HT-29 (cell line): ENCODE measurements around the gene STX7. TPM values are rescaled to one million over a fixed set of nuclear protein-coding genes. Genes with fewer than 3 reads are reported as not detected.

ENCODE experiments used
- DNase-seq: peaks from one replicate; pipeline ENCODE4 v3.0.0-alpha.2; 2015; ENCODE audit warnings: low spot score
- total RNA-seq: library from RNA; depleted of rRNA; stranded (reverse); fragments of >200 nt; shearing (Covaris generic); gene quantifications from 2 replicates; pipeline ENCODE4 v1.2.3, GENCODE V29; 2014

The STX7 gene
- total RNA-seq, 1 experiment from 2014 or later, result 20.9 TPM

DNA sequence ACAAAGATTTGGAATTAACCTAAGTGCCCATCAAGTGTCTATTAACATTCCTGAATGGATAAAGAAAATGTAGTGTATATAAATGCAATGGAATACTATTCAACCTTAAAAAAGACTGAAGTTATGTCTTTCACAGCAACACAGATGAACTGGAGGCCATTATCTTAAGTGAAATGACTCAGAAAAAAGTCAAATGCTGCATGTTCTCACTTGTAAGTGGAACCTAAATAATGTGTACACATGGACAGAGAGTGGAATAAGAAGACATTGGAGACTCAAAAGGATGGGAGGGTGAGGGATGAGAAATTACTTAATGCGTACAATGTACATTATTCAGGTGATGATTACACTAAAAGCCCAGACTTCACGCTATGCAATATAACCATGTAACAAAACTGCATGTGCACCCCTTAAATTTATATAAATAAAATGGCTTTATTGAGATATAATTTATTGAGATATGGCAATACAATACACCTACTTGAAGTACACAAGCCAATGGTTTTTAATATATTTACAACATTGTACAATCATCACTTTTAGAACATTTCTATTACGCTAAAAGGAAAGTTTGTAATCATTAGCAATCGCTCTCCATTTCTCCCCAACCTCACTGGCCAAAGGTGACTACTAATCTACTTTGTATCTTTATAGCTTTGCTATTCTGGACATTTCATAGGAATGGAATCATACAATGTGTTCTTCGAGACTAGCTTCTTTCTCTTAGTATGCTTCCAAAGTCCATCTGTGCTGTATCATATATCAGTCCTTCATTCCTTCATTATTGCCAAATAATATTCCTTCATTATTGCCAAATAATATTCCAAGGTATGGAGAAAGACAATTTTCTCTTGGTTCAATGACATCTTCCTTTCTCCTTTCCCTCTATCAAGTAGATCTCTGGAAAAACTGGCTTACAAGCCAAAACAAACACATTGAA, 5.8 kb downstream of the STX7 start:
- no peak for DNase-seq

DNA sequence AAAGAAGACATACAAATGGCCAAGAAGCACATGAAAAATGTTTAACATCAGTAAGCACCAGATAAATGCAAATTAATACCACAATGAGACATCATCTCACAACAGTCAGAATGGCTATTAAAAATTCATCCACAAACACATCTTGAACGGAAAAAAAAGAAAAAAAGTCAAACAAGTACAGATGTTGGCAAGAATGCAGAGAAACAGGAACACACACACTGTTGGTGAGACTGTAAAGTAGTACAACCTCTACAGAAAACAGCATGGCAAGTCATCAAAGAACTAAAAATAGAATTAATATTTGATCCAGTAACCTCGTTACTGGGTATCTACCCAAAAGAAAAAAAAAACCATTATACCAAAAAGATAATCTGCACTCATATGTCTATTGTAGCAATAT, 6.5 kb downstream of the STX7 start:
- no peak for DNase-seq

DNA sequence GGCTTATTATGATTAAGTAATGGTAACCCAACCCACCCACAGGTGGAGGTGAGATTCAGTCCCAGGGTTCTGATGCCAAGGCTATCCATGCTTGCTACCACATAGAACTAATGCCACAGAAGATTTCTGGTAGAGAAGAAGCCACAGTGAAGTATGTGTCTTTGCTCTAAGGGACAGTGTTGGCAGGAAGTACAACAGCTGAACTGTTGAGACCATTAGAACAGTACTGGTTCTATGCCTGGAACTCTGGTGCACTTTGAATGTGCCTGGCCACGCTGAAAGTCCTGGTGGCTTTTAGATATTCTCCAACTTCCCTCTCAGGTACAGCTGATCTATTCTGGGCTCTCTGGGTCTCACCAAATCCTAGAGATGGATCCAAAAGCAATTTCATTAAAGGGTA, 7.8 kb downstream of the STX7 start:
- no peak for DNase-seq

DNA sequence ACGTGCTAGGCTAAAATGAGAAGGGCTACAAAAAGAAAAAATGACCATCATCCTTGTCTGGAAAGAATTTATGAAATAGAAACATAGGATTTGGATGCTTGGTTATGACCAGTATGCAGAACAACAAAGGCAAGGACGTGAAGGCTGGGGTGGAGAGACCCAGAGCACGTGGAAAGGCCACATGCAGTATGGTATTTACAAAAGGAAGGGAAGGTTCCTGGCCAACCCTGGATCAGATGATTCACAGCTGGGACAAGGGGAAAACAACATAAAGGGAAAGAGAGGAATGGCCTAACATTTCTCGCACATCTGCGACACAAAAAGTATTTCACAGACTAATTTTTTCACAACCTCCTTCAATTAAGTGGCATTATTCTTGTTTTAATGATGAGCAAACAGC, 8.2 kb downstream of the STX7 start:
- DNase-seq, result no peak

DNA sequence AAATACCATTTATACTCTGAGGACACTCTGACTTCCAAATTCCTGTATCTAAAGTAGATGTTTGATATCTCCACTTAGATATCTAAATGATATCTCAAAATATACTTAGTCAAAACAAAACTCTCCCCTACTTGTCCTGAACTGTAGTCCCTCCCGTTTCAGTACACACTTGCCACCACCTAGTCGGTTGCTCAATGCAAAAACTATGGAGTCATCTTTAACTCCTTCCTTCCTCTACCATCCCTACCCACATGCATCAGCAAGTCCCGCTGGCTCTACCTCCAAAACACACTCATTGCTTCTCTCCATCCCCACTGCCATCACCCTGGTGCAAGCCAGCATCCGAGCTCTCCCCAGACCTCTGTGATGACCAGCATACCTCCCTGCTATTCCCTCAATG, 13.2 kb downstream of the STX7 start:
- DNase-seq, result no peak

DNA sequence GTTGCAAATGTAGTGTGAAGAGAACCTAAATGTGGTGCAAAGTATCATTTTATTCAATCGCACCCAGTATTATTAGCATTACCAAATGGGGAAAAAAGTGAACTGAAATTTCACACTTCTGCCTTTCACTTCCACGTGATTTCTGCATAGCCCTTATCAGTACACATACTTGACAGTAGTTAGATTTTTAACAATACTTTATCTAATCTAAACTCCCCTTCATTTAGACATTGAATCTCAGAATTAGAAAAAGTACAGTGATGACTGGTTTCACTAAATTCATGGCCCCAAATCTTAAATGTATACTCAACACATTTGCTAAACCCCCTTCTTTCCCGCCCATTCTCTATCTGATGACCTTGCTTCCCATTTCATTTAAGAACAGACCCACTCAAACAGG, 14.3 kb downstream of the STX7 start:
- no peak for DNase-seq

DNA sequence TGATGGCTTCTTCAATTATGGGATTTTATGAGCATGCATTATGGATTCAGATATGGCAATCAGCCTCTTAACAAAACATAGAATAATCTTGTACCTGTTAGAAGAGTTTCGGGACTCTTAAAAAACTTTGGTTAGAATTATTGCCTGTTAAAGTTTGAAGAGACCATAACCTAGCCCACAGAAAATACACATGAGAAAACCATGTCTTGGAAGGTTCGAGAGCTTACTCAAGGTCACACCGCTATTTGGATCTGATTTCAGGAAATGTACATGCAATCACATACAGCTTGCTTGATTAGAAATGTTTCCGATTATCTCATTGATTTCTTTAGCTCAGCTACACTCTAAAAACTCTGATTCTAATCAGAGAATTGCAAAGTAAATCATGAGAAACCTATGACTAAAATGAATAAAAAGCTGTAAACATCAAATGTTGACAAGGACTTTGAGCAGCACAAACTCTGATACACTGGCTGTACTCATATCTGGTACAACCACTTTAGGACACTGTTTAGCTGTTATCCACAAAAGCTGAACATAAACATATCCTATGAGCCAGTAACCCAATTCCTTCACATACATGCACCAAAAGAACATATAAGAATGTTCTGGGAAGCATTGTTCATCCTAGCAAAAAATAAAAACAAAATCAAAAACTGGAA, 16.3 kb downstream of the STX7 start:
- no peak for DNase-seq

DNA sequence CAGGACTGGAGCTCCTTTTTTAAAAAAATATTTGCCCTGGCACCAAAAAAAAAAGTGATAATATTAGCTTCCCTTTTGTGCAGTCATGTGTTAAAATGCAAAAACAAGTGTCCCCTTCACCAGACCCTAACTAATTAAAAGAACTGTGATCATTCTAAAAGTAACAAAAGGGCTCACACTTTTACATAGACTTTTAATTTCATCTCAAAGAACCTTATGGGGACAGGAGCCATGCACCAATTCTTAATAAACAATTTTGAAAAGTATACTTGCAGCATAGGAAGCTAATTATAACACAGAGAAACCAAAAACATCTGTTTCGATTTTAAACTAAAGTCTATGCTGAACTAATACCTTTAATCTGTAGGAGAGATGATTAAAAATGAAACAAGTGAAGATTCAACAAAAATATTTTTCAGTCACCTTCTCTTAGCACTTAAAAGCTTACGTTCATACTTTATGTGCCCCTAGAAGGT, 17.3 kb downstream of the STX7 start:
- DNase-seq, result no peak

DNA sequence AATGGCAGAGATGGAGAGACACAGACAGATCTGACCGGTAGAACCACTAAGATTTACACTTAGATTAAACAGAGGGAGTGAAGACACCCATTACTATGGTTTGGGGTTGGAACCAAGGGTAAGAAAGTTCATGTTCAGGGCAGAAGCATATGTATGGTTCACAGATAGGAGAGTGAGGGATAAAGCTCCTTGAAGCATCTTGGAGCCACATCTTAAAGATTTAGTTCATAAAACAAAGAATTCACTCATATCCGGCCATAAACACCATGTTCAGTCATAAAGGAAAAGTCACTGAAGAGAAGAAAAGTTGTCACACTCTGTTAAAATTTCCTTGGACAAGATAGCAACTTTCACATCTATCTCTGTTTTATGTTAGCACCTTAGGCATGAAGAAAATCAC, 18.0 kb downstream of the STX7 start:
- no peak for DNase-seq

DNA sequence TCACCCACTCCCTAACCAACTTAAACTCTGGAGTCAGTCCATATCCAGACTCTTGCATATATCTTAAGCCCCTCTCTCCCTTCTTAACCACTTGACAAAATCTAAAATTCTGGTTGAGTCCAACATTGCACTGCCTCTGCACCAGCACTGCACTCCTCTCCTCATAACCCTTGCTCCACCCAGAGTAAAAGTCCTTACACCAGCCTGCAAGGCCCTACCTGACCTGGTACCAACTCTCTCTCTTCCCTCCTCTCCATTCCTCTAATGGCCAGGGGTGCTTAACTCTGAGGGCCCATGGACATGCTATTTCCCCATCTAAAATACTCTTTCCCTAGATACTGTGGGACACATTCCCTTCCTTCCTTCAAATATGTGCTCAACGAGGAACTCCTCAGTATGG, 21.0 kb downstream of the STX7 start:
- no peak for DNase-seq

DNA sequence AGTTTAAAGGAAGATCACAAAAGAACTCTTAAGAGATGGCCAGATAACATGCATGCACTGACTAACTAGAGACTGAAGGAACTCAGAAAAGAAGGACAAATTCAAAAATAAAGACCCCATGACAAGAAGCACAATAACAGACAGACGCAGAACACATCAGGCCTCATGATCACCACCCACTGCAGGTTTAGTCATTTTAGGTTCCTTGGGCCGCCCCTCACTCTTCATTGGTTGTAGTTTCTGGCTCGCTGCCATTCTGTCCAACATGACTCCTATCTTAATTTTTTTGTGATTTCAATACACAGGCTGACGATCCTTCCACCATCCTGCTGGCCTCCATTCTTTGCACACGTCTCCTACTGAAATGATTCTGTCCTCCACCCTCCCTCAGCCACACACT, 21.6 kb downstream of the STX7 start:
- DNase-seq, result no peak

DNA sequence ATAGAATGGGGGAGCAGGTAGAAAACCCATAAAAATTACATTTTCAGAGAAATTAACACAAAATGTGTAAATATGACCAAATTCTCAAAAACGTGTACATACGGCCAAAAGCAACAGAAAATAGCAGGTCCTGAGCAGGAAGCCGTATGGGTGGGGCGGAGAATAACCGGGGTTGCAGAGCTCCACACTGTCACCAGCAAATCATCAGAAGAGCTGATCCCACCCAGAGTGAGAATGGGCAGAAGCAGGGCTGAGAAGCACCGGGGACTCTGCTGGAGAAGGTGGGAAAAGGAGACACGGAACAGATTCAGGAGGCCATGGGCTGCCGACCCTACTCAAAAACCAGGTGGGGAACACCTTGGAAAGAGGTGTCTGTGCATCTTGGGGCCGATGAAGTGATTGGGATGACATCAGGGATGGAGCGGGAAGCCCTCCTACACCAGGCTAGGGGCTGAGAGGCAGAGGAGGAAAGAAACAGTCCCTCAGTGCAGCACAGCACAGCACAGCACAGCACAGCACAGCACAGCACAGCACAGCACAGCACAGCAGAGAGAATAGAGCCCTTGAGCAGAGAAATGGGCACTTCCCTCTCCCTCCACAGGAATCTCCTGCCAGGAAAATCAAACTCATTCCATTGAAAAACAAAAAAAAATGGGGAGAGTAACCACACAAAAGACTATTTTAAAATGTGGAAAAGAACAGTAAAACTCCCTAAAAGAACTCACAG, 22.3 kb downstream of the STX7 start:
- no peak for DNase-seq

DNA sequence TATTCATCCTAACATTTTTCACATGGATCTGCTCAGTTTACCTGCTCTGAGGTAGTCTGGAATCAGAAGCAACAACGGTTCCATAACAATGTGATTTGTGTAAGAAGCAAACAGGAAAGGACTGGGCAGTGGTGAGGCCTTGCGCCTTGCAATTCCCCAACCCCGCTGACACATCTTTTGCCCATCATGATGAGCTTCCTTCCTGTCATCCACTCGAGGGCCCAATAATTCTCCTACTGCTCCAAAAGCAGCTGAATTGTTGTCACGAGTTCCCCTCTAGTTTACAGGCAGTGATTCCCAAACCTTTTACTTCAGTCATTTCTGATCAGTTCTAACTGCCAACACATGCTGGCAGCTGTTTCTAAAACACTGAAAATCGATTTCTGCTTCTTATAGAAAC, 22.9 kb downstream of the STX7 start:
- no peak for DNase-seq

DNA sequence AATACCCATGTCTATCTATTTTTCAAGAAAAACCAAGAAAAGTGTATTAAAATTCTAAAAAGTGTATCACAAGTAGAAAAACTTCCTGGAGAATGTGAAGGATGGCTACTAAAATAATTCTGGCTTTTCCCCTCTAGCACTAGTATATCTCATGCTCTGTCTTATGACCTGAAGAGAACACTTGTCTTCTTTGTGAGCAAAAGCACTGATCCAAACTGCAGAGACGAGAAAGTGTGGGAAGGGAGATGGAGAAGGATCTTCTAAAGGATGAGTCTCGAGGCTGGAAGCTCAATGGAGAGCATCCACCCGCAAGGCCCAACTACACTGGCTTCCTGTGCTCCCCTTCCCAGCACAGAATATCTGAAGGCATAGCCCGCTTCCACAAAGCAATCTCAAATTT, 23.5 kb downstream of the STX7 start:
- DNase-seq, result no peak

DNA sequence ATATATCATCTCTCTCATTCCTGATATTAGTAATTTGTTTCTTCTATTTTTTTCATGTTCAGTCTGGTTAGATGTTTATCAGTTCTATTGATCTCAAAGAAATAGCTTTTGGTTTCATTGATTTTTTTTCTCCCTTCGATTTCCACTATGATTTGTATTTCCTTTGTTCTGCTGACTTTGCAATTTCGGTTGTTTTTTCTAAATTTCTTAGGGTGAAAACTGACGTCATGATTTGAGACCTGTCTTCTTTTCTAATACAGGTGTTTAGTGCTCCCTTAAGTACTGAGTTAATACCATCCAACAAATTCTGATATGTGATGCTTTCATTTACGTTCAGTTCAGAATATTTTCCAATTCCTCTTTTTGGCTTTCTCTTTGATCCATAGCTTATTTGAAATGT, 25.2 kb downstream of the STX7 start:
- no peak for DNase-seq

DNA sequence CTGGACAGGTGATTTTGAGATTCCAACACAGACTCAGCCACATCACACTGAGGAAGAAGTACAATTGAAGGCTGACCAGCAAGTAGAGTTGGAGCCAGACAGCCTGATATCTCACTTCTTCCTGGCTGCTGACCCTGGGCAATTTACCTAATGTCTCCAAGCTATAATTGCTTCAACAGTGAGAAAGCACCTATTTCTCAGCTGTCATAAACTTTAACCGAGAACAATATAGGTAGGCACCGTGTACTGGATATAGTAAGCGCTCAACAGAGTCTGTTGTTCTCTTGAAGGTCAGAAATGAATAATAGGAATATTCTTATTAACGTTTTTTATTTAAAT, 28.3 kb downstream of the STX7 start:
- DNase-seq, result no peak

DNA sequence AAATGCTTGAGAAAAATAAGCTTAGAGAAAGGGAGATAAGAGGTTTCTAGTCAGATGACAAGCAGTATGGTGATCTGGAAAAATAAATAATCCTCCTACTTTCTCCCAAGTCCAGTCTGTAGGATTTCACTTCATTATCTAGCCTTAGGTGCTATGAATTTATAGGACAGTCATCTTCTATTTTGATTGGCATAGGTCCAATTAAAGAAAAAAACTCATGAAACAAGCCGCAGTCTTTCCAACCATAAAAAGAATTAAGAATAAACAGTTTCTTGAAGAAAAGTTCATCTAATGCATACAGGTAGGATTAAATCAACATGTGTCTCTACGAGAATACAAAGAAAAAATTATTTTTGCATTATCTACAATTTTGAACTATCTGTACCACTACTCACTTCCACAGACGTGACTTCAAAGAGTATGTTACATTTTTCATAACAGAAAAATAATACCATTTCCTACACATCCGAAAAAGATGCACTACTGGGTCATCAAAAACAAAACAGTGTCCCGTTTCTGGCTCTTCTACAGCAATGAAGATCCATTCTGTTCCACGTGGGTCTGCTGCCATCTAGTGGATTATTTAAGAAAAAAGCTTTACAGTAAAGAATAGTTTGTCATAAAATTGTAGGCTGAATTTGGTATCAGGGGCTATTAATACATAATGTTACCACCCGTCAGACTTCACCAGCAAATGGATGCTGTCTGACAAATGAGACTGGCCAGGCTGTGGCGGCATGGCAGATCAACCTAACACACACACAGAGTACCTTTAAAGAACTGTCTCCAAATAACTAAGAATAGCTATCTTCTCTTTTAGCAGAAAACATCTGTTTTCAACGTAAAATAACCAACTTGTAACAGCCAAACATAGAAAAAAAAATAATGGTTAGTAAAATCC, 28.9 kb downstream of the STX7 start:
- DNase-seq, result peak; percentile 75

DNA sequence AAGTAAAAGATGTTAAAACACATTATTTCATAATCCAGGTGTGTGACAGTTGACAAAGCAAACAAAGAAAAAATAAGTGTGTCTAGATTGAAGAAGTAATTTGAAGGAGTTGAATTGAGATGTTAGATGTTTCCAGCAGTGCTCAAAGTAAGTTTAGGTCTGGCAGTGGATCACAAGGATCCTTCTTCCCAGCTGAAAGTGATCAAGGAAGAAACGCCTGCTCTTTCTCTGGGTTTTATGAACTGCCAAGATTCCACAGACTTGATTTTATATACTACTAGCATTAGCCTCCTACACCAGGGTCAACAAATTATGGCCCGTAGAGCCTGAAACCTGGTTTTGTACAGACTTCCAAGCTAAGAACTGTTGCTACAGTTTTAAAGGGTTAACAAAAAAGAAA, 30.3 kb downstream of the STX7 start:
- no peak for DNase-seq

DNA sequence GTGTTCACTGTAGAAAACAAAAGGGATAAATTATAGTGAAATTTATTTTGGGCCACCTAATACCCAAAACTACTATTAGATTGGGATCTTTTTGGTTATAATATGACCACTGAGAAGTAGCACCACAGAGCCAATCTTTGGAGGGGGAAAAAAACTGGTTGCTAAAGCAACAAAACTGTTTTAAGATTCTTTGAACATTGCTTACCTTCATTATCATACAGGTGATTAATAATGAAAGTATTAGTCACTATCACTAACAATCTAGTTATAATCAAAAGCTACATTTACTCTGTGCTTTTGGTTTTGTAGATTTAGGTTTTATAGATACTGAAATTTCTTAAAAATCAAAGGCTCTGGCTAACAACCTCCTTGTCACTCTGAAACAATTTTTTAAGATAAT, 31.7 kb downstream of the STX7 start:
- DNase-seq, result no peak

DNA sequence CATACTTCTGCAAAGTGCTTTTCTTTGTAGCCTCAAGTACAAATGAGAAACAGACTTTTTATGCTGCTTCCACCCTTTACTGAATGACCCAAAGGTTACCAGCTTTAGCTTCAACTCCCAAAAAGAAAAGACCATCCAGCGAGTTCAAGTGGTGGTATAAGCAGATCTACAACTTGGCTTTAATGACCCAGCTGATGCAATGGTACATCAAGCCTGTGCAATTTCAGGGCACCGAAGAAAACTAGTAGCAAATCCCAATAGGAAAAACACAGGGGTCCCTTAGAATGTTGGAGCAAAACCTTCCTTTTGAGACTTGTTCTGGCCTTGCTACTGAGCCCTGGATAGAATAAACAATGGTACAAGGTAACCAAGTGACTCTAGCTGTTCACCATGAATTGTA, 33.8 kb downstream of the STX7 start:
- no peak for DNase-seq

DNA sequence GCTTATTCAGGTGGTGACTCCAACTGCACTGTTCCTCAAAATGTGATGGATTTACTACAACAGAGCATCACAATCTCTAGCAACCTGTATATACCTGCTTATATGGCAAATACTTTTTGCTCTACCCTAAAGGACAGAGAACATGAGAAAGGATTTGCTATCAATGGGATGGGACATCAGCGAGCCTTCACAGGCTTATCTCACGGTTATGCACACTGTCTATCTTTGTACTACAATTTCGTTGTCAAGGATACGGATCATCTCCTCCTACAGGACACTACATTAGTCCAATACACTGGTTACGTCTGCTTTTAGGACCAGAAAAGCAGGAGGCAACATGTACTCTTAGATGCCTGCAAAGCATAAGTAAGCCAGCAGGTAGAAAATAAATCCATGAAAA, 34.2 kb downstream of the STX7 start:
- no peak for DNase-seq

DNA sequence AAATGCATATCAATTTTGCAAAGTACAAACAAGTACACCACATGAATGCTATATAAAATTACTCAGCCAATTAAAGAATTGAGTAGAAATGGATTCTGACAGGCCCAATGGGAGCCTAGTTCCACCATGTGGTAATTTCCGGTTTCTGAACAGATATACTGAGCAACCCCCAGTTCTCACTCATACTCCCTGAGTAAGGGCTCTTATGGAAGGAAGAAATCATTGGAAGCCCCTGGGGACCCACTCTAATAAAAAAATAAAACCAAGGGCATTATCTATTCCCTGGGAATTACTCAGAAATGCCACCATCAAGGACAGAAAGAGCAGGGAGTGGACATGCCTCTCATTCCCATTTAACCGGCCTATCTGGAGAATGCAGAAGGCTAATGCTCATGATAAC, 34.6 kb downstream of the STX7 start:
- DNase-seq, result no peak
